Measurements from ENCODE around the gene FCER1G.

The FCER1G gene

DNA sequence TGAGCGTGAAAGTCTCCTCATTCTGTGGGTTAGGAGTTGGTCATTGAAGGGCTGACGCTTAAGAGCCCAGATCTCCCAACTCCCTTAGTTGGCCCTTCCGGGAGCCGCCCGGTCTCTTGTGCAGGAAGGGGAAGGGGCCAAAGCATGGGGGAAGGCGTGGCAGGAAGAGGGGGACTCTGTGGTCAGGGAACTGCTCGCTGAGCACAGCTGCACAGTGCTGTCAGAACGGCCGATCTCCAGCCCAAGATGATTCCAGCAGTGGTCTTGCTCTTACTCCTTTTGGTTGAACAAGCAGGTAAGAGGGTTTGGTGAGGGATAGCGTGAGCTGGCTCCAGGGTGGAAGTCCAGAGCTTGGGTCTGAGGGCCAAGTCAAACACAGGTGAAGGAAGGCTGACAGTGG, at the start of gene FCER1G:
TSS of gene FCER1G (plus strand) at position 220 of the 400 bp plus-strand sequence. CDS start at position 247, 27 bp downstream.
- no peak for DNase-seq

DNA sequence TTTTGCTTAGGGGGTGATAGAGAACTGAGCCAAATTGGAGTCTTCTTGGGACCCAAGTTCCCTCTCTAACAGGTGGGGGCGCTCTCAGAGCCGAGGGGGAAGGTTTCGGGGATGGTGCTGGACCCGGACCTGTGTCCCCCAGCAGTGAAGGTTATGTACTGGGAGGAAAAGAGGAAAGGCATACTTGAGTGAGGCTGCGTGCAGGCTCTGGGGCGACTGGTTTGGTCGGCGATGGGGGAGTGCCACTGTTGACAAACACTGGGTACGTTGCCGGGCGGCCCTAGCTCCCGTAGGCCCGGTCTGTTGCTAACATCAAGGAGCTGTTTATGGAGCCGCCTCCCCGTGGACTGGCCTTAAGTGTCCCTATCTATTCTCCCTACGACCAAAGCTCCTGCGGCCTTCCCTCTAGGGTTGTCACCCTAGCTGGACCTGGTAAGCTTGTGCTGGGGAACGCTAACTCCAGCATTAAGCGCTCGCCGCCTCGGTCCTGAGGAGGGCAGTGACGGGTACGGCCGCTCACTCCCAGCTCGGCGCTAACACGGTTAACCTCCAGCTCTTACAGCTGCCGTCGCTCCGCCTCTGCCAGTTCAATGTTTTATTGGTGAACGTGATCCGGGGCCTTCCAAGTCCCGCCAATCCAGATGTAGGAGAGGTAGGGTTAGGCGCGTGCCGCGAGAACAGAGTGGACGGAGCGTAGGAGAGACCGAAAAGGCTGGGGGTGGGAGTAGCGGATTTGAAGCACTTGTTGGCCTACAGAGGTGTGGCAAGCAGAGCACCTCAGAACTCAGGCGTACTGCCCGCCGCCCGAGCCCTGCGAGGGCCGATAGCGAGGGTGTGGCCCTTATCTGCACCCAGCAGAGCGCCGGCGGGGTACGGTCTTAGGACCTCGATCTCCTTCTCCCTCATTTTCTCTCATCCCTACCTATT, 49.1 kb upstream of the FCER1G start, which contains the start of gene PPOX:
TSS of gene PPOX (plus strand) at position 685 of the 927 bp plus-strand sequence. CDS start 422 bp downstream, outside the sequence.
- peak; percentile 99 for DNase-seq

DNA sequence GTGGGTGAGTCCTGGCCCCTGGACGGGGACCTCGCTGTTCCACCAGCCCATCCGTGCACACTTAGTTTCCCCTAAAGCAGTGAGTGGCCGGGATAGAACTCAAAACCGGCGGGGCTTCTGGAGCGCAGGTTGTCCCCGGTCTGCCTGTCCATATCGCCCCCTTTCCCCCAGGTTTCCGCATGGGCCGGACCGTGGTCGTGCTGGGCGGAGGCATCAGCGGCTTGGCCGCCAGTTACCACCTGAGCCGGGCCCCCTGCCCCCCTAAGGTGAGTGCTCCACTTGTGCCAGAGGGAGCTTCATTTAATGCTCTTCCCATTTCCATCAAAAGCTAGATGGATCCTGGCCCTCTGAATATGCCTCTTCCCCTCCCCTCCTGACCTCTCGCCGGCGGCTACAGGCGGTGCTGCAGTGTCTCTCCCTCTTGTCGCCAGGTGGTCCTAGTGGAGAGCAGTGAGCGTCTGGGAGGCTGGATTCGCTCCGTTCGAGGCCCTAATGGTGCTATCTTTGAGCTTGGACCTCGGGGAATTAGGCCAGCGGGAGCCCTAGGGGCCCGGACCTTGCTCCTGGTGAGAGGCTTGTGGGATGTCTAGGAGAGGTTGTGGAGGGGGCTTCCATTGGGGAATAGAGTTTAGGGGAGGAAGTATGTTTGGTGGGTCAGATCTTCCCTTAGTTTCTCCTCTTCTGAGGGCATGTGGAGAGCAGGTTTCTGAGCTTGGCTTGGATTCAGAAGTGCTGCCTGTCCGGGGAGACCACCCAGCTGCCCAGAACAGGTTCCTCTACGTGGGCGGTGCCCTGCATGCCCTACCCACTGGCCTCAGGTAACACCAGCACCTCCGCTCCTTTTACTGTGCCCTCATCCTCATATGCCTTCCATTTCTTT, 48.2 kb upstream of the FCER1G start:
- DNase-seq: peak; percentile 48

DNA sequence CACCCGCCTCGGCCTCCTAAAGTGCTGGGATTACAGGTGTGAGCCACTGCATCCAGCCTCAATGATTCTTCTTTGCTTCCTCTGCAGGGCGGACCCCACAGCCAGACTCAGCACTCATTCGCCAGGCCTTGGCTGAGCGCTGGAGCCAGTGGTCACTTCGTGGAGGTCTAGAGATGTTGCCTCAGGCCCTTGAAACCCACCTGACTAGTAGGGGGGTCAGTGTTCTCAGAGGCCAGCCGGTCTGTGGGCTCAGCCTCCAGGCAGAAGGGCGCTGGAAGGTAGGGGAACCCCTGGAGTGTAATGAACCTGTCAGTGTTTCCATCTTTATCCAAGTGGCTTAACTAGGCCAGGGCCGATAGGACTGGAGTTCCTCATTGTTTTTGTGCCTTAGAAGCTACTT, 46.2 kb upstream of the FCER1G start:
- no peak for DNase-seq

DNA sequence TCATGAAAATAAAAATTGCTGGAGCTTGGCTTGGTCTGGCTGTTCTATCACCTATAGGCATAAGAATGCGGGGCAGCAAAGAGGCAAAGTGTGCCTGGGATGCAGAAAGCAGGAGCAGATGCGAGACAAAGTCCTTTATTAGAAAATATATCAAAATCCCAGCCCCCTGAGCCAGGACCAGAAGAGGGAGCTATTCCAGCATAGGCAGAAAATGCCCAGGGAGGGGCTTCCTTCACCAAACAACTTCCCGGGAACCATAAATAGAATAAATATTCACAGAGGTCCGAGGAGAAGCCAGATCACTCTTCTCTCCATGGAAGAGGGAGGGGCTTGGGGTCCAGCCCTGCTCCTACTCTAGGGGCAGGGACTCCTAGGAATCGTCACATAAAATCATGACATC, 43.9 kb upstream of the FCER1G start:
- DNase-seq: no peak

DNA sequence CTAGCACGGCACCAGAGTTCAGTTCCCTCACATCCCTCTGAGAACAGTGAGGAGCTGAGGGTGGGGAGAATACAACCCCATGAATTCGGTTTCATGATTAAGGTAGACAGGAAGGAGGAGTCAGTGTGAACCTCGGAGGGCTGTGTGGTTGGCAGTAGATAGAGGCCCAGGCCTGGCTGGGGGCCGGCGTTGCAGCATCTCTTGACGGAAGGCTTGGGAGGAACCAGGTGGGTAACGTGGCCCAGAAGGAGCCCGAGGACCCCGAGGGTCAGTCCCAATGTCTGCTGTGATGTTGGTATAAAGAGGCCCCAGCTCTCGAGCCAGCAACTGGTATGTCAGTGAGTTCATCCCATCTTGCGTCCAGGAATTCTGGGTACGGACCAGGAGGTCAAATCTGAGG, 43.4 kb upstream of the FCER1G start:
- no peak for DNase-seq

DNA sequence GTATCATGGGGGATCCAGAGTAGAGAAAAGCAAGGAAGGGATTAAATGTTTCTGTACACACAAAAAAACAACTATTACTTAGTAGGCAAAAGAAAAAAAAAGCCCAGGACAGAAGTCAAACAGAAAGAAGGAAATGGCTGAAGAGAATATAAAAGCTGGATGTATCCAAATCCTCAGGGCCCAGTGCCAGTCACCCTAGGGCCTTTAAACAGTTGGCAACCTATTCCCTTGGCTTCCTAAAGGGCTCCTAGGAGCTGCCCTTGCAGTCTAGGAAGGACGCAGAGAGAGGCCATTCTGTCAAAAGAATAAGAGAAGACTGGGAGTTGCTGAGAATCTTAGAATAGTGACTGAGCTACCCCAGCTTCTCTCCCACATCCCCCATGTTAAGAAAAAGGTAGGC, 42.7 kb upstream of the FCER1G start:
- DNase-seq: no peak

DNA sequence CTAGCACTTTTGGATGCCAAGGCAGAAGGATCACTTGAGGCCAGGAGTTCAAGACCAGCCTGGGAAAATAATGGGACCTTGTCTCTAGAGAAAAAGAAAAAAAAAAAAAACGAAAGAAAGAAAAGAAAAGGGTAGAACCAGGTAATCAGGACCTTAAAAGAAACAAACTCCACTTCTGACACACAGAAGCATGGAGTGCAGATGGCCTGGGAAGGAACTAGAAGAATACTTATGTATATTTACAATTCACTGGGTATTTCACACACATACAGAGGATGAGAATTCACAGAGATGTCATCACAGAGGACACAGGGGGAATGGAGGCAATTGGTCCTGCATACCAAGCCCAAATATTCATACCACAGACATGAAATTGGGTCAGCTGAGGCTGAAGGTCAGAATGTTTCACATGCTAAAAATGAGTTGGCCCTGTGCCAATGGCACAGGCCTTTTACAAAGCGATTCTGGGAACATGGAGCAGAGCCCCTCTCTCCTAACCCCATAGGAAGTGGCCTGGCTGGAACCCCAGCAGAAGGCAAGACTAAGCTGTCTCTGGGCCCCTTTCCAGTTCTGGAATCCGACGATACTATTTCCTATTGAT, 42.2 kb upstream of the FCER1G start:
- DNase-seq: no peak

DNA sequence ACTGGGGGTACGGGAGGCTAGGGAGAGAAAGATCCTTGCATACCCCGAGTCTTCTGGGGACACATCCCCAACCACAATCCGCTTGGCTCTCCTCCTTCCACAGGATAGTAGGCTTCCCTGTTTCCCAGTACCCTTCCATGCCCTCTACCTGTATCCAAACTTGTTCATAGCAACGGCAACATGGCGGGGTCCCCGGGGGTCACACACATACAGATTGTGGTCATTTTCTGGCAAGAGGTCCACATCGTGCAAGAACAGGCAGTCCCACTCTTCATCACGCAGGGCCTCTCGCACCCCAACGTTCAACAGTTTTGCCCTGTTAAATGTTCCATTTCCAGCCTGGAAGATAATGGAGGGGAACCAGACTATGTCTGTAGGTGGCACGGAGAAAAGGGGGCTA, 41.4 kb upstream of the FCER1G start:
- no peak for DNase-seq

DNA sequence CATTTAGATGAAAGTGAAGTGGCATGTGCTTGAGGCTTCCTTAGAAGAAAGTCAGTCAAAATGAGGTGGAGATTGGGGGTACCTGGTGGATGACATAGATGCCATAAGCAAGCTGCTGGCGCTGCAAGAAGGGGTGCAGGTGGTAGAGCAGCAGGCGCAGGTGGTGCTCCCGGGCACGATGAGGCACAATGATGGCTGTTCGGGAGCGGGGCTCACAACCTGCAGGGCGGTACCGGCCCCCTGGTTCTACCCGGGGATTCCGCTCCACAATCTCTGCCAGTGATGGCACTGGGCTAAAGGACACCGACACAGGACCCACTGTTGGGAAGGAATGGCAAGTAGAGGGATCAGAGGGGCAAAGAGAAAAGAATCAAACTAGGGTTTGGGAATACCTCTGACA, 40.2 kb upstream of the FCER1G start:
- no peak for DNase-seq

DNA sequence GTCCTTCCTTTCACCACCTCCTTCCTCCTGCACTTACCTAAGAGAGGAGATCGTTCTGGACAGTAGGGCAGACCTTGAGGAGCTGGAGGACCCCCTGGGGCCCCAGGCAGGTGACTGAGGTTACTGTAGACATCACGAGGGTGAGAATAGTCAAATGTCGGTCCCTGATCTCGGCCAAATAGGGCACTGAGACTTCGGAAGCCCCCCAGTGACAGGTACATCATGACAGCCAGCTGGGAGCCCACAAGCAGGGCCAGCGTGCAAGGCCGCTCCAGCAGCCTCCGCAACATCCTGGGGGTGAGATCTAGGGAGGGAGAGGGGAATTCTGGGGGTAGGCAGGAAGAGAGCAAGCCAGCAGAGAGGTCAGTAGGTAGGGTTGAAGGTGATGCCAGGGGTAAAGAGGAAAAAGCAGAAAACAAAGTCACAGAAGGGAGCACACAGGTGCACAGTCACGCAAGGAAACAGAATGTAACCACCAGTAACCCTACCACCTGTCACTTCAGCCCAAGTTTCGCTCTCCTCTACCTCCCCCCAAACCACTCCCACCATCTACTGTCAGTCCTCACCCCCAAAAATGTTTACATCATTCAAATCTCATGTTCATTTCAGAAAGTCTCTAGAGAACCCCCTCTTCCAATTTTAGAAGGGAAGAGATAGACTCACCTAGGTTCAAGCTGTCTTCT, 39.2 kb upstream of the FCER1G start:
- DNase-seq: no peak

DNA sequence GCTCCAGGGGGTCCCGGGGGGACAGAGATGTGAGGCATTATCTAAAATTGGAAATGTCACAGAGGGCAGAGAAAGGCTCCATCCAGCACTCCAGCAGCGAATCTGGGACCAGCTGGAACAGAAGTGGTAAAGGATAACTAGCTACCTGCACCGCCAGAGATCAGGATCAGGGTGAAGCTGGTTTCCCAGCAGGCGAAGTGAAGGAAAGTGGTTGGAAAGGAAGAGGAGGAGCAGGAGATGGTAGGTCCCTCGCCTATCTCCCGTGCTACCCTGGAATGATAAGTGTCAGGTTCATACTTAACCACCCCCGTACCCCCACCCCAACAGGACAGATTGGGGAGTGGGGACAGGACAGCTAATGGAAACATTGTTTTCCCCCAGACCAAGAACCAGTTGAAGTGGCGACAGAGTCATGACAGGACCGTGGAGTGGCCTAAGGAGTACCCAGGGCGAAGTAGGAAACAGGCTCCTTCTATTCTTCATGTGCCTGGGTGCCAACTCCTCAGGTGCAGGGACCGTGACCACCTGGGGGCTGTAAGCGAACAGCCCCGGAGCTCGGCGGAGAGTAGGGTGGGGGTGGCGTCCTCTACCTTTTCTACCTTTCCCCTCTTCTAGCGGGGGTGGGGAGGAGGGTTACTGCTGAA, 38.5 kb upstream of the FCER1G start:
- DNase-seq: no peak

DNA sequence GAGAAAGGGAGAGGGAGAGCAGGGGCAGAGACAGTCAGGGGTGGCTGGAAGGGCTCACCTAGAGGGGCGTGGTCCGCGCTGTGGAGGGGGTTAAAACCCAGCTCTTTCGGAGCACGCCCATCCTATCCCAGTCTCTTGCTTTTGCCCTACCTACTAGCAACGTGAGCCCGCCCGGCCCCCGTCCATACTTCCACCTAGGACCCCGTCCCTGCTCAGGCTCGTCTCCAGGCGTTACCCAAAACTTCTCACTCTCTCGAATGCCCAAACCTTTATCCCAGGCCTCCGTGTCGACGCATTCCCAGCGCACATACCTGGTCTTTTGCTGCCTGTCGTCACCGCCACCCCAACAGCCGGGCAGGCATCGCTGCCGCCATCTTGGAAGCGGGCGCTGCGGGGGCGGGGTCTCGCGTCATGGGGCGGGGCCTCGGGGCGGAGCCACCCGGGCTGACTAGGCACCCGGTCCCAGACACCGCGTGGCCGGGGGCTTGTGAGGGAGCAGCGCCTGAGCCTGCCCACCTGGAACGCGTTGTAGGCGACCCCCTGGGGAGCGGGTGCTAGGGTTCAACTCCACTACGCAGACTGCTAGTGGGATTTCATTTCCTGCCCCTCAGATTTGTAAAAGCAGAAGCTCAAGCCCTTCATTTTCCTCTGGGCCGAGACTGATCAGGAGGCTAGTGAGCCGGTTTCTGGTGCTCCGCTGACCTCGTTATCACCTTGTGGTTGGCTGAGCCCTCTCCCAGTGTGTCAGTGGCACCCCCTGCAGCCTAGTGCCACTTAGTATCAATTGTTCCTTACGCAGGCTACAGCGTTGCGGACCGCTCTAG, 37.8 kb upstream of the FCER1G start, which contains the start of gene B4GALT3:
TSS of gene B4GALT3 (minus strand) at position 396 of the 824 bp plus-strand sequence. CDS start 1,447 bp downstream, outside the sequence.
- peak; percentile 94 for DNase-seq

DNA sequence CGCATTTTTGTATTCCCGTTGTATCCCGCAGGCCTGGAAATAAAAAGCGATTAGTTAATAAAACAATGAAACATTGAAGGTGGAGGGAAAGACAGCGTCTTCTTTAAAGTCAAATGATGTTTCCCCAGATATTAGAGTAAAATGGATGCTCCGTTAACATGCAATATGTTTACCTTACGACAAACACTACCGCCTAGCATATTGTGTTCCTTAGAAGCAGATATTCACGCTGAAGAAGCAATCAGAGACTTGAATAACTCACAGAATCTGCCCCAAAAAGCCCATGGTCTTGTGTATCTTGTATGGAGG, 37.2 kb upstream of the FCER1G start:
- DNase-seq: no peak

DNA sequence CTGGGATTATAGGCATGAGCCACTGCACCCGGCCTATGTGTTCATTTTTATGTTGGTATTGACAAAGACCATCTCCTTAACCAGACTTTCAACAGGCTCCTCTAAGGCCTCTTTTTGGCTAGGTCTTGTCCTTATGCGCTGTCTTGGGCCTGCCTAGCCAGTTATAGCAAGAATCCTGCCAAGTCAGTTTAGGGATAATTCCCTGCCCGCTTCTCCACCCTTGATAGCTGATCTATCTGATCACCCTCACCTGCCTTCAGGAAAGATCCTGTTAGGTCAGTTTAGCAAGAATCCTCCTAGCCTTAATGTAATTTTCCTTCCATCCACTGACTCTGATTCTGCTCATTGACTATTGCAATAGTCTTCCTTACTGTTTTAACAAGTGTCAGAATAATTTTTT, 35.4 kb upstream of the FCER1G start:
- DNase-seq: no peak

DNA sequence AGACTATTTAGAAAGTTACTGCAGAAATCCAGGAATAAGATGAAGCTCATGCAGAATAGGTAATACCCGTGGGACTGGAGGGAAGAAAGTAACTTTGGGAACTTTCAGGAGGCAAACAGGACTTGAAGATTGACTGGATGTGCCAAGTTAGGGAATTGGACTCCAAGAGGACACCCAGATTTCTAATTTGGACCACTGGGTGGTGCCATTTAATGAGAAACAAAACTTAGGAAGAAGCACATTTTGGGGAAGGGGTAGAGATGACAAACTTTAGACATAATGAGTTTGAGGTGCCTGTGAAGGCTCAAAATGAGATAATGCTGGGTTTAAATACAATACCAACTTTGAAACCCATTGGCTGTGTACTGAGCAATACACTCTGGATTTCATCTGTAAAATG, 34.5 kb upstream of the FCER1G start:
- no peak for DNase-seq

DNA sequence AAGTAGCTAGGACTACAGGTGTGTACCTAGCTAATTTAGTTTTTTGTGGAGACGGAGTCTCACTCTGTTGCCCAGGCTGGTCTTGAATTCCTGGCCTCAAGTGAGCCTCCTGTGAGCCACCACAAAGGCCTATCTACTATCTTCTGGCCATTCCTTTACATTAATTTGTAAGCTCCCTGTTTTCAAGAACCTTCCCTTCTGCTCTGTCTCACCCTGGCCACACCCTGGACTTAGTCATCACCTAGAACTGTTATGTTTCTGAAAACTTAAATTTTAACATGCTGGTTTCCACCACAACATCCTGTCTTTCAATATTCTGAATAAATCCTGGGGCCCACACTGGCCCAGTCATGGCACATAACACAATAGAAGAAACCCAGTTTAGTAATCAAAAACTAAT, 32.9 kb upstream of the FCER1G start:
- DNase-seq: no peak

DNA sequence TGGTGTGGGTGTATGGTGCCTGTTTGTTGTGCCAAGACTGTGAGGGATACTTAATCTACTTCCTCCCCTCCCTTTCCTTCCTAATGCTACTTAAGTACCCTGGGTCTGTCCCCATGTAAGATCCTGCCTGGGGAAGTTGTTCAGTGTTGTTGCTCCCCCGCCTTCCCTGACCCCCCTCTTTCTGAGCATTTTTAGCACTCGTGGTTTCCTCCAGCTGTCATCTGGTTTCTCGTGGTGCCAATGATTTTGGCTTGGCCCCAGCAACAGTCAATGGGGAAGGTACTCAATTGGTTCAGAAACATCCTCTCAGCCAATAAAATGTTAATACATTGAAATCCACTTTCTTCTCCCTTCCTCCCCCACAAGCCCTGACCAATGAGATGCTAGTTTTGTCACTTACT, 29.8 kb upstream of the FCER1G start:
- no peak for DNase-seq

DNA sequence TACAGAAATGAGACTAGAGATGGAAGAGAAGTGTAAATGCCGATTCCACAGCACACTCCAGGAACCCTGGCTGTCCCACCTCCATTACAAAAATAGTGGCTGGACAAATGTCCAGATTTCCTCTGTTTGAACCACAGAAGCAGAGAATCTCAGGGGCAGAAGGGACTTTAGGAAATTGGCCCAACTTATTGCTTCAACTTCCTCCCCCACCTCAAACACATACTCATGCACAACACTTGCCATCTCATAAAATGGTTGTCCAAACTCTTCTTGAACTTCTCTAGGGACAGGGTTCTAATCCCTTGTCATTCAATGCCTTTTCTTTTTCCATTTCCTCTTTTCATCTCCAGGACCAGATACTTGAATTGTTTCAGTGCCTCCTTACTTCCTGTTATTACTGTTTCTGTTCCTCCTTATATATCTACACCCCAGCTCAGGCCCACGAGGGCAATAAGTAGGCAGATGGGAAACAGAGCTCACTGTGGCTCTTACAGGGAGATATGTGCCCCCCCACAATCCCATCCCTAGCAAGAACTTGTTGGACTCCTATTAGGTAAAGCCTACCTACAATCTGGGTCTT, 29.3 kb upstream of the FCER1G start:
- DNase-seq: no peak

DNA sequence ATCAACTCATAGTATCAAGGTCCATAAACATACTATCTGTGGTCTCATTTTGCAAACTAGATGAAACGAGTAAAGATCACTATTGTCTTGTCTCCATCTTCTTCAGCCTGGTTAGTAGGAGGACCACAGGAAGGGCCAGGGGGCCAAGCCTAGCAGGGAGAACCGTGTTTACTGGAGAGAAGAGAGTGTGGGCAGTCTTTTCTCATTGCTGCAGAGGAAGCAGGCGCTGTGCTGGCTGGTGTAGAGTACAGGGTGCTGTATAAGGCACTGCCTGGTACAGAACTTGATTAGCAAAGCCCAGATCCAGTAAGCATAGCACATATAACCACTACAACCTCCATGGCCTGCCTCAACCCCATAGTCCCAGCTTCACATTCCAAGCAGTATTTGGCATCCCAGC, 27.8 kb upstream of the FCER1G start:
- DNase-seq: no peak

DNA sequence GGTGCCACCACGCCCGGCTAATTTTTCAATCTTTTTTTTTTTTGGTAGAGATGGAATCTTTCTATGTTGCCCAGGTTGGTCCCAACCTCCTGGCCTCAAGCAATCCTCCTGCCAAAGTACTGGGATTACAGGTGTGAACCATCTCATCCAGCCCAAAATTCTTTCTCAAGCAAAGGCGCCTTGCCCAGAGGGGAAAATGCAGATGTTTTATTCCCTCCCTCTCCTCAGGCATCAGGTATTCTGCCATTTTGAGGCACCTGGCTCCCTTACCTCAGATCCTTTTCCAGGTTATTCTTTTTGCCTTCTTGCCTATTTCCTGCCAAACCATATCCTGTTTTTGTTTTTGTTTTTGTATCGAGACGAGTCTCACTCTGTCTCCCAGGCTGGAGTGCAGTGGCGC, 26.7 kb upstream of the FCER1G start:
- no peak for DNase-seq
